A549 (cell line): ENCODE data around the gene RAVER1. TPM values are rescaled to one million over a fixed set of nuclear protein-coding genes. Genes with fewer than 3 reads are reported as not detected.
"Not testable (repeated sequence)": the region's sequence is repeated elsewhere in the genome, so short reads cannot be mapped to it uniquely, and the experiment has no call there.

Experiments
- ATAC-seq, 2 experiments: fragments of 200-7000 bp in 1 of 2; fragments of >200 bp in 1 of 2; cut with Nextera tagmentation in 1 of 2; cut with Tn5 transposase in 1 of 2; 3 replicates each; pipeline versions ENCODE4 v1.8.0 to v1.9.1; 2018 to 2020; ENCODE audit warnings: mild to moderate bottlenecking in 1 of 2, moderate library complexity in 1 of 2
- CTCF ChIA-PET: fragments of 300-600 bp; sonication (Branson Sonifier 250); formaldehyde crosslinking; extraction: SDS; loops from one replicate; lab custom pipeline; 2021; ENCODE audit warnings: antibody characterized with exemption, inconsistent platforms; lab: Yijun Ruan, JAX
- POLR2A ChIA-PET: fragments of 350-600 bp; formaldehyde crosslinking; extraction: SDS; loops from one replicate; lab custom pipeline; 2021; ENCODE audit warnings: antibody characterized with exemption, inconsistent platforms; lab: Yijun Ruan, JAX
- DNase-seq, 2 experiments: peaks; one replicate each; pipeline versions ENCODE4 v3.0.0 to v3.0.0-alpha.2; 2011 to 2016; ENCODE audit warnings: low read depth in 1 of 2, low spot score in 1 of 2
- FAIRE-seq: peaks from 2 replicates; lab custom pipeline; 2011; peaks lifted over from hg19 to GRCh38; lab: Jason Lieb, UNC
- H3K27ac ChIP-seq, 2 experiments: fragments of >200 bp; sonication (Bioruptor Twin); formaldehyde crosslinking; 3 replicates each; pipeline ENCODE4 v1.5.1; 2016 to 2017
- H3K4me1 ChIP-seq: fragments of >200 bp; sonication (Bioruptor Twin); formaldehyde crosslinking; 3 replicates; pipeline ENCODE4 v1.6.1; 2016
- H3K4me2 ChIP-seq: fragments of >200 bp; sonication (Bioruptor Twin); formaldehyde crosslinking; 3 replicates; pipeline ENCODE4 v1.6.1; 2016
- H3K4me3 ChIP-seq: fragments of >200 bp; sonication (Bioruptor Twin); formaldehyde crosslinking; 3 replicates; pipeline ENCODE4 v1.5.1; 2016
- H3K9me3 ChIP-seq: fragments of >200 bp; sonication (Bioruptor Twin); formaldehyde crosslinking; 3 replicates; pipeline ENCODE4 v1.6.1; 2016
- BCL3 ChIP-seq: fragments of >200 bp; sonication (Bioruptor Twin); formaldehyde crosslinking; IDR thresholded peaks from 3 replicates; pipeline ENCODE4 v1.6.1; 2016
- CBX8 ChIP-seq: fragments of 200-600 bp; sonication (generic); IDR thresholded peaks from 2 replicates; pipeline ENCODE4 v1.6.1; 2016
- CEBPB ChIP-seq, 2 experiments: fragments of >200 bp in 1 of 2; sonication (Bioruptor Twin) in 1 of 2; formaldehyde crosslinking in 1 of 2; IDR thresholded peaks; 2 replicates each; pipeline ENCODE4 v1.6.1; 2012 to 2016
- CTCF ChIP-seq: fragments of >200 bp; sonication (Bioruptor Twin); formaldehyde crosslinking; IDR thresholded peaks from 3 replicates; pipeline ENCODE4 v1.5.1; 2016
- E2F6 ChIP-seq: IDR thresholded peaks from 2 replicates; pipeline ENCODE4 v1.6.1; 2012; ENCODE audit warnings: low read depth, borderline replicate concordance
- ELK1 ChIP-seq: fragments of 150-350 bp; IDR thresholded peaks from 2 replicates; pipeline ENCODE4 v1.6.1; 2014; ENCODE audit warnings: low read depth, mild to moderate bottlenecking, low read length
- ESRRA ChIP-seq: fragments of 150-350 bp; IDR thresholded peaks from 2 replicates; pipeline ENCODE4 v1.6.1; 2014; ENCODE audit warnings: mild to moderate bottlenecking, low read length, borderline replicate concordance
- FOXS1 ChIP-seq: fragments of 250-450 bp; sonication (Bioruptor Pico); IDR thresholded peaks from 2 replicates; pipeline ENCODE4 v1.5.0; 2020; ENCODE audit warnings: mild to moderate bottlenecking, moderate library complexity
- HES2 ChIP-seq: fragments of >200 bp; sonication (Bioruptor Twin); formaldehyde crosslinking; IDR thresholded peaks from 2 replicates; pipeline ENCODE4 v1.6.1; 2016
- HOXA7 ChIP-seq: fragments of 250-450 bp; sonication (Bioruptor Pico); IDR thresholded peaks from 2 replicates; pipeline ENCODE4 v1.5.0; 2020; ENCODE audit warnings: mild to moderate bottlenecking, moderate library complexity
- HOXB5 ChIP-seq: fragments of 250-450 bp; sonication (Bioruptor Pico); IDR thresholded peaks from 2 replicates; pipeline ENCODE4 v1.5.0; 2020; ENCODE audit warnings: mild to moderate bottlenecking, moderate library complexity
- JUNB ChIP-seq: fragments of >200 bp; sonication (Bioruptor Twin); formaldehyde crosslinking; IDR thresholded peaks from 2 replicates; pipeline ENCODE4 v1.6.1; 2016
- MAX ChIP-seq: IDR thresholded peaks from 2 replicates; pipeline ENCODE4 v1.6.1; 2012
- NFE2L2 ChIP-seq: fragments of 150-350 bp; conservative IDR thresholded peaks from 2 replicates; pipeline ENCODE4 v1.6.1; 2014; ENCODE audit warnings: low read length
- NR3C1 ChIP-seq: fragments of >200 bp; sonication (Bioruptor Twin); formaldehyde crosslinking; IDR thresholded peaks from 3 replicates; pipeline ENCODE4 v1.6.1; 2017
- PHF8 ChIP-seq: fragments of 200-600 bp; sonication (generic); IDR thresholded peaks from 2 replicates; pipeline ENCODE4 v1.6.1; 2016; ENCODE audit warnings: low read depth, mild to moderate bottlenecking, antibody characterized with exemption, moderate library complexity, borderline replicate concordance
- RAD21 ChIP-seq, 2 experiments: fragments of >200 bp in 1 of 2; sonication (Bioruptor Twin) in 1 of 2; formaldehyde crosslinking in 1 of 2; IDR thresholded peaks in 1 of 2; conservative IDR thresholded peaks in 1 of 2; 2 replicates in 1 of 2; 3 replicates in 1 of 2; pipeline ENCODE4 v1.6.1; 2012 to 2018; ENCODE audit warnings: inconsistent platforms in 1 of 2
- RFX5 ChIP-seq: fragments of 450-650 bp; IDR thresholded peaks from 2 replicates; pipeline ENCODE4 v1.7.1; 2014; ENCODE audit warnings: antibody characterized with exemption, mild to moderate bottlenecking, moderate library complexity
- RNF2 ChIP-seq: fragments of 200-600 bp; sonication (generic); IDR thresholded peaks from 2 replicates; pipeline ENCODE4 v1.6.1; 2016; ENCODE audit warnings: low read depth, mild to moderate bottlenecking, antibody characterized with exemption, moderate library complexity, borderline replicate concordance
- TFCP2L1 ChIP-seq: fragments of 250-450 bp; sonication (Bioruptor Pico); IDR thresholded peaks from 2 replicates; pipeline ENCODE4 v1.5.0; 2021; ENCODE audit warnings: mild to moderate bottlenecking
- TP53 ChIP-seq: fragments of 250-450 bp; sonication (Bioruptor Pico); IDR thresholded peaks from 2 replicates; pipeline ENCODE4 v1.5.0; 2021; ENCODE audit warnings: mild to moderate bottlenecking, moderate library complexity
- ZNF302 ChIP-seq: fragments of 250-450 bp; sonication (Bioruptor Pico); IDR thresholded peaks from 2 replicates; pipeline ENCODE4 v1.9.0; 2021; ENCODE audit warnings: inconsistent platforms, mild to moderate bottlenecking, moderate library complexity
- WGBS: methylation state at CpG from one replicate; pipeline ENCODE4 v1.1.6; 2017; ENCODE audit errors: missing lambda C conversion rate; 5-methylcytosine and 5-hydroxymethylcytosine counted together
- polyA plus RNA-seq, 4 experiments: library from polyadenylated mRNA; depleted of rRNA in 3 of 4; stranded (reverse); fragments of >200 nt; fragmentation: RNase III in 1 of 4; extraction: RNeasy Plus Mini Kit Qiagen cat#74134 plus additional on column Dnase treatment in 1 of 4; gene quantifications; 2 replicates in 3 of 4; 3 replicates in 1 of 4; pipeline ENCODE4 v1.2.3, GENCODE V29; 2011 to 2017

Gene RAVER1
- polyA plus RNA-seq, 2 of the 4 experiments (the other 2 are of a cell fraction), result 1.8 to 22.1 TPM

GRCh38 chr19:10339380-10339960 is 6.1 kb upstream of the RAVER1 start, which contains the start of gene ICAM3:
Gene ICAM3, minus strand, starts transcription at chr19:10339624. Its CDS starts 10 bp downstream, at chr19:10339614.
- TF ChIP-seq FOXS1 (CRISPR knock-in tag) (no peak), RNF2 (no peak), NR3C1 (no peak), RFX5 (no peak)
- no peak within 1 kb of the TSS for H3K27ac ChIP-seq
- no peak within 1 kb of the TSS for H3K4me2 ChIP-seq
- ATAC-seq (no peak), FAIRE-seq (no peak), DNase-seq (no peak)
- 74% methylated on average over 6 of the region's 14 CpGs for WGBS
- H3K4me3 ChIP-seq, result no peak within 1 kb of the TSS
- CTCF ChIA-PET, result no interaction called here
- POLR2A ChIA-PET, result no interaction called here
- H3K9me3 ChIP-seq, result no peaks in the 10 kb centered on the region
- 0 out of 3 replicates have a peak, but pooled peaks cover 3% of the 10 kb centered on the region for H3K4me1 ChIP-seq

GRCh38 chr19:10338940-10339339 is 5.6 kb upstream of the RAVER1 start:
- ChIA-PET CTCF (interaction anchor here (1.3 kb wide), 1 partner anchor 42 kb away, joined by 3 read pairs; the partner anchor contains the start of gene TYK2), POLR2A (no interaction called here)
- H3K4me3 ChIP-seq, result no peak overlapping the region
- DNase-seq, result no peak
- ATAC-seq, result no peak
- H3K4me1 ChIP-seq, result 0 out of 3 replicates have a peak, but pooled peaks cover 3% of the 10 kb centered on the region
- no peak for FAIRE-seq
- H3K4me2 ChIP-seq, result no peak overlapping the region
- 79% methylated on average over 6 of the region's 6 CpGs for WGBS
- TF ChIP-seq ZNF302 (CRISPR knock-in tag) (no peak), CTCF (no peak), CBX8 (no peak), CEBPB (IDR thresholded peaks at IDR 0.05) (no peak), BCL3 (no peak), JUNB (no peak), HES2 (no peak), PHF8 (no peak), E2F6 (no peak), ESRRA (no peak), HOXA7 (CRISPR knock-in tag) (no peak), TFCP2L1 (CRISPR knock-in tag) (no peak), NR3C1 (no peak), NFE2L2 (no peak), MAX (no peak), ELK1 (no peak), HOXB5 (CRISPR knock-in tag) (no peak), RAD21 (conservative IDR thresholded peaks at IDR 0.05 in 1 of 2, IDR thresholded peaks at IDR 0.05 in 1 of 2) (no peak), RNF2 (no peak), TP53 (no peak)
- no peak overlapping the region for H3K27ac ChIP-seq
- no peaks in the 10 kb centered on the region for H3K9me3 ChIP-seq

- H3K9me3 ChIP-seq, ATAC-seq, FAIRE-seq, H3K27ac ChIP-seq, H3K4me2 ChIP-seq, POLR2A ChIA-PET, DNase-seq, H3K4me3 ChIP-seq, H3K4me1 ChIP-seq: not testable (repeated sequence)
- WGBS, result 89% methylated on average over 9 of the region's 9 CpGs
- CTCF ChIA-PET, result interaction anchor here (0.8 to 0.9 kb wide), 2 partner anchors 47 to 52 kb away, joined by 3 read pairs; no protein-coding TSS in a partner anchor
Observed at GRCh38 chr19:10336725-10337124, 3.4 kb upstream of the RAVER1 start.
